ENCODE results near the gene NKAIN2. TPM values are rescaled to one million over a fixed set of nuclear protein-coding genes. Genes with fewer than 3 reads are reported as not detected.

Gene NKAIN2
- total and polyA plus RNA-seq, 7 donors = 0.08 to 13.5 (median 1.1) TPM

GRCh38 chr6:124682751-124683150 lies 879.1 kb downstream of the NKAIN2 start:
- DNase-seq (no peak), ATAC-seq (no peak)
- no peaks in the 10 kb centered on the region for H3K36me3 ChIP-seq (ENCODE audit: insufficient read depth in 1 of 2, low read depth in 1 of 2)
- H3K4me3 ChIP-seq = no peak overlapping the region
- TF ChIP-seq CTCF (IDR thresholded peaks at IDR 0.05) = no peak
- H3K27me3 ChIP-seq (ENCODE audit: insufficient read depth in 3 of 3, low read length in 2 of 3) = no peaks in the 10 kb centered on the region
- intact Hi-C loops (cut with DNase I) = no loop called here
- 77 to 87% (median 78%) methylated on average over 6 of the region's 6 CpGs for WGBS, 3 donors
- H3K4me1 ChIP-seq = no peaks in the 10 kb centered on the region
- H3K9me3 ChIP-seq = peaks cover 7% of the 10 kb centered on the region
- no peak overlapping the region for H3K27ac ChIP-seq

- no peak for TF ChIP-seq CTCF (IDR thresholded peaks at IDR 0.05)
These were observed 879.8 kb downstream of the NKAIN2 start for GRCh38 chr6:124683507-124683906.

GRCh38 chr6:124684621-124685020 lies 881.0 kb downstream of the NKAIN2 start:
- ATAC-seq (no peak), DNase-seq (no peak)
- 67 to 81% (median 68%) methylated on average over 2 of the region's 2 CpGs for WGBS, 3 donors
- H3K9me3 ChIP-seq = no peaks in the 10 kb centered on the region
- H3K36me3 ChIP-seq (ENCODE audit: insufficient read depth in 1 of 2, low read depth in 1 of 2) = no peaks in the 10 kb centered on the region
- no peak overlapping the region for H3K27ac ChIP-seq
- H3K4me1 ChIP-seq = no peaks in the 10 kb centered on the region
- TF ChIP-seq CTCF (IDR thresholded peaks at IDR 0.05) = no peak
- H3K27me3 ChIP-seq (ENCODE audit: insufficient read depth in 3 of 3, low read length in 2 of 3) = no peaks in the 10 kb centered on the region
- intact Hi-C loops (cut with DNase I) = no loop called here
- no peak overlapping the region for H3K4me3 ChIP-seq

More at GRCh38 chr6:124683507-124683906, 879.8 kb downstream of the NKAIN2 start:
- DNase-seq = no peak
- Histone ChIP-seq H3K4me1 (no peaks in the 10 kb centered on the region), H3K9me3 (peaks cover 2% of the 10 kb centered on the region), H3K4me3 (no peak overlapping the region), H3K27me3 (ENCODE audit: insufficient read depth in 3 of 3, low read length in 2 of 3) (no peaks in the 10 kb centered on the region), H3K36me3 (ENCODE audit: insufficient read depth in 1 of 2, low read depth in 1 of 2) (no peaks in the 10 kb centered on the region), H3K27ac (no peak overlapping the region)
- WGBS, 3 donors = 68 to 72% (median 69%) methylated on average over 4 of the region's 4 CpGs
- intact Hi-C loops (cut with DNase I) = no loop called here
- no peak for ATAC-seq

GRCh38 chr6:124688369-124688768 lies 884.7 kb downstream of the NKAIN2 start:
- Histone ChIP-seq H3K9me3 (no peaks in the 10 kb centered on the region), H3K27me3 (ENCODE audit: insufficient read depth in 3 of 3, low read length in 2 of 3) (no peaks in the 10 kb centered on the region), H3K4me1 (no peaks in the 10 kb centered on the region), H3K27ac (no peak overlapping the region), H3K36me3 (ENCODE audit: insufficient read depth in 1 of 2, low read depth in 1 of 2) (no peaks in the 10 kb centered on the region), H3K4me3 (no peak overlapping the region)
- TF ChIP-seq CTCF (IDR thresholded peaks at IDR 0.05) = no peak
- ATAC-seq (no peak), DNase-seq (no peak)
- intact Hi-C loops (cut with DNase I) = no loop called here

- intact Hi-C loops (cut with DNase I) = no loop called here
These were observed 890.6 kb downstream of the NKAIN2 start for GRCh38 chr6:124694139-124694705.

More at GRCh38 chr6:124694139-124694705, 890.6 kb downstream of the NKAIN2 start:
- no peak for ATAC-seq
- H3K4me3 ChIP-seq = no peak overlapping the region
- TF ChIP-seq CTCF (IDR thresholded peaks at IDR 0.05) = no peak
- no peaks in the 10 kb centered on the region for H3K9me3 ChIP-seq
- no peaks in the 10 kb centered on the region for H3K27me3 ChIP-seq (ENCODE audit: insufficient read depth in 3 of 3, low read length in 2 of 3)
- H3K27ac ChIP-seq = no peak overlapping the region
- H3K36me3 ChIP-seq (ENCODE audit: insufficient read depth in 1 of 2, low read depth in 1 of 2) = no peaks in the 10 kb centered on the region
- no peak for DNase-seq
- H3K4me1 ChIP-seq = no peaks in the 10 kb centered on the region
- 80 to 87% (median 82%) methylated on average over 4 of the region's 4 CpGs for WGBS, 3 donors
